Thyroid gland (tissue), 4 donors: ENCODE data around the gene PTGR1. TPM values are rescaled to one million over a fixed set of nuclear protein-coding genes. Genes with fewer than 3 reads are reported as not detected.
A peak's percentile ranks its signal among the peaks of the same experiment; 100 is the strongest.

ENCODE experiments used
- DNase-seq, 2 donors: peaks; one replicate each; pipeline ENCODE4 v3.0.0-alpha.2; 2019
- H3K27ac ChIP-seq, 3 donors: fragments of 200-600 bp; sonication (generic); 1 replicate in 2 of 3; 2 replicates in 1 of 3; pipeline ENCODE4 v1.5.1; 2016 to 2019; ENCODE audit warnings: mild to moderate bottlenecking in 1 of 3, moderate library complexity in 1 of 3
- H3K27me3 ChIP-seq: fragments of 200-600 bp; sonication (generic); one replicate; pipeline ENCODE4 v1.5.1; 2019
- H3K36me3 ChIP-seq, 2 donors: fragments of 200-600 bp; sonication (generic); one replicate each; pipeline ENCODE4 v1.5.1; 2016 to 2019
- H3K4me1 ChIP-seq, 2 donors: fragments of 200-600 bp; sonication (generic); one replicate each; pipeline ENCODE4 v1.5.1; 2017 to 2019
- H3K4me3 ChIP-seq, 3 donors: fragments of 200-600 bp; sonication (generic); replicated peaks in 1 of 3; 1 replicate in 2 of 3; 2 replicates in 1 of 3; pipeline ENCODE4 v1.5.1; 2016; ENCODE audit warnings: mild to moderate bottlenecking in 1 of 3
- H3K9me3 ChIP-seq: fragments of 200-600 bp; sonication (generic); one replicate; pipeline ENCODE4 v1.5.1; 2017
- CTCF ChIP-seq, 6 experiments: fragments of 200-600 bp in 3 of 6; fragments of 450-650 bp in 3 of 6; sonication (generic) in 3 of 6; IDR thresholded peaks; one replicate each; pipeline ENCODE4 v1.5.1; 2016 to 2019; ENCODE audit warnings: antibody characterized with exemption in 6 of 6, mild to moderate bottlenecking in 2 of 6, inconsistent platforms in 1 of 6, moderate library complexity in 1 of 6
- POLR2A ChIP-seq, 2 donors: fragments of 450-650 bp; IDR thresholded peaks; one replicate each; pipeline ENCODE4 v1.6.1; 2017; ENCODE audit warnings: antibody characterized with exemption in 2 of 2, mild to moderate bottlenecking in 2 of 2, moderate library complexity in 1 of 2
- WGBS, 2 donors: methylation state at CpG; one replicate each; pipeline ENCODE4 v1.1.5; 2017; 5-methylcytosine and 5-hydroxymethylcytosine counted together
- intact Hi-C: fragments of 100-400 bp; cut with DNase I; formaldehyde crosslinking; loops from one replicate; pipeline ENCODE4 v1.15.1; 2023
- total RNA-seq, 4 donors: library from RNA; depleted of rRNA; stranded (reverse); fragments of >200 nt; gene quantifications; one replicate each; pipeline ENCODE4 v1.2.3, GENCODE V29; 2016

Gene PTGR1
- total RNA-seq, 4 donors from 2014 or later, result 27.7 to 64.3 (median 39.4) TPM

DNA sequence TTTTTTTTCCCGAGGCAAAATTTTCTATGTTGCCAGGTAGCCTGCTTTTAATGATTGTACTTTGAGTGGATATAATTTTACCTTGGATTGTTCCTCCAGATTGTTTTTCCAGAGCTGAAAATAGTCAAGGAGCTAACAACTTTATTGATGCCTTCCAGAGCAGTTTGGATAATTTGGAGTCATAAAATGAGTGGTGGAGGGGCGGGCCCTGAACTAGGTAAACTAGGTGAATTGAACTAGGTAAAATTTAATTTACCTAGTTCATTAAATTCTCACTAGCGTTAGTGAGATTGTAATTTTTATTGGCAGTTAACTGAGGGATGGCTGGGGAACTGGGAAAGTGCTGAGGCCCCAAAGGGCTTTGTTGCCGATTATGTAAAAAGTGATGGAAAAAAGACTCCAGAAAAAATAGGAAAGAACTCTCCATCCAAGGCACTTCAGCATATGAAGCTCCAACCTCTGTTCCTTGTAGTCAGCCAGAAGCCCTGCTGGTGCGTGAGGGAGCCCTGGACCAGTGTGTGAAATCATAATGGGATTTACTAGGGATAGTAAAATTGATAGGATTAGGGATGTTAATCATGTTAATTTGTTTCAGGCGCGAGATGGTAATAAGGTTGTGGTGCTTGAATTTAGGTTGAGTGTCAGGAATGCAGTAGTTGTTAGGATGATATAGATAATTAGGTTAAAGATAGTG is 33.4 kb upstream of the PTGR1 start:
- Histone ChIP-seq H3K4me3 (no peak overlapping the region), H3K4me1 (peaks cover 12 to 23% of the 10 kb centered on the region in 2 donors), H3K9me3 (no peaks in the 10 kb centered on the region), H3K36me3 (no peaks in the 10 kb centered on the region), H3K27me3 (no peaks in the 10 kb centered on the region), H3K27ac (no peak overlapping the region)
- no peak for TF ChIP-seq POLR2A (IDR thresholded peaks at IDR 0.05)
- TF ChIP-seq CTCF (IDR thresholded peaks at IDR 0.05), result no peak
- intact Hi-C loops, result no loop called here
- WGBS, 2 donors, result 81 to 83% methylated on average over 7 of the region's 7 CpGs
- no peak for DNase-seq

DNA sequence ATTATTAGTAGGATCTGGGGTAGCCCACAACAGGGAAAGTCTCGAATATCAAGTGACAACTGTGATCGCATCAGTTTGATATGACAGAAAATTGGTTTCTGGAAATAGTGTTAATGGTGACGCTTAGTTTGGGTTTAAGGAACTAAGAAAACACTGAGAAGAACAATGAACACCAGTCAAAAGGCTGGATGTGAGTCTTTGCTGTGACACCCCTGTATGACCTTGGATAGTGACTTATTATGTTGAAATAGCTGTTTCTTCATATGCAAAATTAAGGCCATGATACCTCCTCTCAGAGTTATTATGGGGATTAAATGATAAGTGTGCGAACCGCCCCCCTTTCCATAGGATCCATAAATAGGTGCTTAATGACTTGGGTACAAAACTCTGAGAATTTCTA is 32.6 kb upstream of the PTGR1 start:
- peak overlapping the region in 1 of 3 donors; percentile 73 for H3K27ac ChIP-seq
- no peaks in the 10 kb centered on the region for H3K36me3 ChIP-seq
- DNase-seq, result no peak
- 35 to 46% methylated on average over 5 of the region's 5 CpGs for WGBS, 2 donors
- no peaks in the 10 kb centered on the region for H3K27me3 ChIP-seq
- intact Hi-C loops, result no loop called here
- TF ChIP-seq POLR2A (IDR thresholded peaks at IDR 0.05), result no peak
- TF ChIP-seq CTCF (IDR thresholded peaks at IDR 0.05), result no peak
- peaks cover 12 to 23% of the 10 kb centered on the region in 2 donors for H3K4me1 ChIP-seq
- H3K9me3 ChIP-seq, result no peaks in the 10 kb centered on the region
- peak overlapping the region; percentile 77 to 93 (median 89) for H3K4me3 ChIP-seq

DNA sequence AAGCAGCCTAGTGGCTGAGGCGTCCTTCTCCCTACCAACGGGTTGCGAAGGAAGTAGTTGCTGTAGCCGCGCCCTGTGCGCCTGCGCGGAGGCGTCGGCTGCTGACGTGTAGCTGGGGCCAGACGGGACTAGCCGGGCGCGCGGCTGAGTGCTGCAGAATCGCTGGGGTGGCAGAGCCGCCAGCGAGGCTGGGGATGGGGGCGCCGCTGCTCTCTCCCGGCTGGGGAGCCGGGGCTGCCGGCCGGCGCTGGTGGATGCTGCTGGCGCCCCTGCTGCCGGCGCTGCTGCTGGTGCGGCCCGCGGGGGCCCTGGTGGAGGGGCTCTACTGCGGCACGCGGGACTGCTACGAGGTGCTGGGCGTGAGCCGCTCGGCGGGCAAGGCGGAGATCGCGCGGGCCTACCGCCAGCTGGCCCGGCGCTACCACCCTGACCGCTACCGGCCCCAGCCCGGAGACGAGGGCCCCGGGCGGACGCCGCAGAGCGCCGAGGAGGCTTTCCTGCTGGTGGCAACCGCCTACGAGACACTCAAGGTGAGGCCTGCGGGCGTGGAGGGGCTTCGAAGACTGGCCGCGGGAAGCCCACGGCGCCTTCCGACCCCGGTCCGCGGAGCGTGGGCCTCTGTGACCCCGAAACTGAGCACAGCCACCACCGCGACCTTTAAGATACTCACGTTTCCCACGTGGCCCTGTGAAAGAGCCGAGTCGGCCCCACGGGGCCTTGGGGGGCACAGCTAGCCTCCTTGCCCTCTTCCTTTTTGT is 31.9 kb upstream of the PTGR1 start, which contains the start of gene DNAJC25:
Gene DNAJC25 (plus strand): TSS at position 121 of the 758 bp plus-strand sequence. CDS start 74 bp downstream, at position 195.
- peak; percentile 97 for DNase-seq
- TF ChIP-seq POLR2A (IDR thresholded peaks at IDR 0.05), result peak; percentile 86 to 99
- TF ChIP-seq CTCF (IDR thresholded peaks at IDR 0.05), result peak in 2 of 6 experiments; percentile 7 to 16
- 0 to 1% methylated on average over 26 of the region's 79 CpGs for whole genome bisulfite sequencing, 2 donors
- Histone ChIP-seq H3K36me3 (no peaks in the 10 kb centered on the region), H3K4me1 (peaks cover 12 to 23% of the 10 kb centered on the region in 2 donors), H3K4me3 (peak within 1 kb of the TSS; percentile 77 to 93 (median 89)), H3K27me3 (no peaks in the 10 kb centered on the region), H3K27ac (peak within 1 kb of the TSS; percentile 39 to 80 (median 73)), H3K9me3 (no peaks in the 10 kb centered on the region)
- intact Hi-C loops, result no loop called here

DNA sequence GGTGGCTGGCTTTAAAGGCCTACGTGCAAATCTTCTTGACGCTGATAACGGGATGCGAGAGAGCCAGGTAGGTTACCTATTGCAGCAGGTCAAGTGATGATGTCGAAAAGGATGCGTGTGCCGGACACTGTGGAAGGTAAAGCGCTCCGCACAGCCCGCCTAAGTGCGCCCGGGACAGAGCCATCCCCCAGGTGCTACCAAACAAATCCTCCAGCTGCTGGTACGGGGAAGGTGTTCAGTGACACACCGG is 31.4 kb upstream of the PTGR1 start:
- intact Hi-C loops, result no loop called here
- Histone ChIP-seq H3K9me3 (no peaks in the 10 kb centered on the region), H3K4me1 (peaks cover 12 to 23% of the 10 kb centered on the region in 2 donors), H3K36me3 (no peaks in the 10 kb centered on the region), H3K27ac (peak overlapping the region in 2 of 3 donors; percentile 19 to 80), H3K4me3 (peak overlapping the region; percentile 27 to 93 (median 89)), H3K27me3 (no peaks in the 10 kb centered on the region)
- DNase-seq, result no peak
- no peak for TF ChIP-seq CTCF (IDR thresholded peaks at IDR 0.05)
- TF ChIP-seq POLR2A (IDR thresholded peaks at IDR 0.05), result no peak
- WGBS, 2 donors, result 0 to 1% methylated on average over 10 to 14 of the region's 14 CpGs
